HepG2 (cell line): ENCODE results near the gene CCDC85C. TPM values are rescaled to one million over a fixed set of nuclear protein-coding genes. Genes with fewer than 3 reads are reported as not detected.

Experiments used
- ATAC-seq: fragments of 200-7000 bp; cut with Tn5 transposase; 3 replicates; pipeline ENCODE4 v1.9.1; 2020; ENCODE audit warnings: mild to moderate bottlenecking, moderate library complexity
- BruUV-seq: library from RNA; stranded (reverse); fragments of 400-500 nt; replicated peaks from 2 replicates; lab custom pipeline; 2021; lab: Mats Ljungman, UMichigan
- CTCF ChIA-PET: fragments of 300-600 bp; formaldehyde crosslinking; extraction: SDS; loops from one replicate; lab custom pipeline; 2021; ENCODE audit warnings: low total read pairs, inconsistent platforms, low intra/inter-chr PET ratio; lab: Yijun Ruan, JAX
- POLR2A ChIA-PET: fragments of 350-600 bp; sonication (Branson Sonifier 250); formaldehyde crosslinking; loops from one replicate; lab custom pipeline; 2020; ENCODE audit warnings: antibody characterized with exemption, inconsistent platforms; lab: Yijun Ruan, JAX
- DNase-seq: peaks from one replicate; pipeline ENCODE4 v3.0.0-alpha.2; 2015; ENCODE audit warnings: low spot score
- FAIRE-seq: peaks from 3 replicates; lab custom pipeline; 2011; peaks lifted over from hg19 to GRCh38; lab: Jason Lieb, UNC
- H2AFZ ChIP-seq: one replicate; pipeline ENCODE4 v1.6.1; 2011; ENCODE audit warnings: low read length, inconsistent platforms
- H3K27ac ChIP-seq: fragments of 300-600 bp; 3 replicates; pipeline ENCODE4 v1.8.0; 2011; ENCODE audit warnings: mixed run types, mild to moderate bottlenecking, mixed read lengths, low read length, inconsistent platforms; ENCODE audit not compliant: insufficient read depth; ENCODE audit errors: extremely low read length
- H3K27me3 ChIP-seq, 2 experiments: fragments of 200-600 bp in 1 of 2; 2 replicates in 1 of 2; 3 replicates in 1 of 2; pipeline versions ENCODE4 v1.6.0 to v1.8.0; 2011; ENCODE audit warnings: low read length in 2 of 2, mild to moderate bottlenecking in 2 of 2, moderate library complexity in 2 of 2, inconsistent platforms in 1 of 2; ENCODE audit not compliant: insufficient read depth in 2 of 2, control insufficient read depth in 1 of 2
- H3K36me3 ChIP-seq, 2 experiments: fragments of 200-600 bp in 1 of 2; replicated peaks in 1 of 2; 2 replicates in 1 of 2; 3 replicates in 1 of 2; pipeline versions ENCODE4 v1.5.1 to v1.8.0; 2011; ENCODE audit warnings: low read length in 2 of 2, inconsistent platforms in 1 of 2; ENCODE audit not compliant: insufficient read depth in 2 of 2, control insufficient read depth in 1 of 2
- H3K4me1 ChIP-seq: 2 replicates; pipeline ENCODE4 v1.5.1; 2012; ENCODE audit warnings: low read length, inconsistent platforms; ENCODE audit not compliant: insufficient read depth
- H3K4me2 ChIP-seq: 2 replicates; pipeline ENCODE4 v1.6.0; 2011; ENCODE audit warnings: low read depth, low read length, inconsistent platforms
- H3K4me3 ChIP-seq, 3 experiments: fragments of 200-600 bp in 1 of 3; sonication (generic), shearing (Covaris generic) in 1 of 3; replicated peaks in 1 of 3; 2 replicates each; pipeline ENCODE4 v1.5.1; 2011 to 2016; ENCODE audit warnings: low read length in 3 of 3, inconsistent platforms in 2 of 3, low read depth in 2 of 3, mild to moderate bottlenecking in 2 of 3, control low read depth in 1 of 3, mixed read lengths in 1 of 3; ENCODE audit not compliant: insufficient read depth in 1 of 3
- H3K79me2 ChIP-seq: one replicate; pipeline ENCODE4 v1.6.1; 2011; ENCODE audit warnings: low read length, inconsistent platforms; ENCODE audit not compliant: insufficient read depth
- H3K9ac ChIP-seq: 2 replicates; pipeline ENCODE4 v1.6.0; 2011; ENCODE audit warnings: mild to moderate bottlenecking, low read depth, low read length, inconsistent platforms; ENCODE audit not compliant: insufficient read depth
- H3K9me3 ChIP-seq: 2 replicates; pipeline ENCODE4 v1.5.1; 2012; ENCODE audit warnings: mild to moderate bottlenecking, low read length
- H4K20me1 ChIP-seq: 2 replicates; pipeline ENCODE4 v1.6.0; 2011; ENCODE audit warnings: inconsistent platforms, mild to moderate bottlenecking, low read length, moderate library complexity; ENCODE audit not compliant: insufficient read depth
- BCL6 ChIP-seq: IDR thresholded peaks from 2 replicates; pipeline ENCODE4 v1.6.1; 2016; ENCODE audit warnings: missing genetic modification reagents, missing compliant biosample characterization
- E2F1 ChIP-seq: sonication (generic); formaldehyde crosslinking; IDR thresholded peaks from 2 replicates; pipeline ENCODE4 v1.5.0; 2020; ENCODE audit warnings: missing genetic modification reagents
- KDM4B ChIP-seq: sonication (generic); formaldehyde crosslinking; IDR thresholded peaks from 2 replicates; pipeline ENCODE4 v1.4.0; 2020; ENCODE audit warnings: missing genetic modification reagents
- MLXIP ChIP-seq: sonication (generic); formaldehyde crosslinking; IDR thresholded peaks from 2 replicates; pipeline ENCODE4 v1.9.0; 2021; ENCODE audit warnings: missing genetic modification reagents, borderline replicate concordance
- NAIF1 ChIP-seq: sonication (generic); formaldehyde crosslinking; IDR thresholded peaks from 2 replicates; pipeline ENCODE4 v1.5.0; 2020; ENCODE audit warnings: mild to moderate bottlenecking, missing genetic modification reagents, borderline replicate concordance
- NFE2 ChIP-seq: sonication (generic); formaldehyde crosslinking; IDR thresholded peaks from 2 replicates; pipeline ENCODE4 v1.4.0; 2020; ENCODE audit warnings: missing genetic modification reagents
- SIN3B ChIP-seq: fragments of 150-350 bp; IDR thresholded peaks from 2 replicates; pipeline ENCODE4 v1.6.1; 2014; ENCODE audit warnings: low read length
- SSRP1 ChIP-seq: IDR thresholded peaks from 2 replicates; pipeline ENCODE4 v1.6.1; 2016; ENCODE audit warnings: control low read depth
- ZBTB42 ChIP-seq: sonication (generic); formaldehyde crosslinking; IDR thresholded peaks from 2 replicates; pipeline ENCODE4 v1.5.0; 2020; ENCODE audit warnings: mild to moderate bottlenecking, missing genetic modification reagents
- ZFP36L2 ChIP-seq: sonication (generic); formaldehyde crosslinking; IDR thresholded peaks from 2 replicates; pipeline ENCODE4 v1.4.0; 2020; ENCODE audit warnings: missing genetic modification reagents
- ZMYM2 ChIP-seq: sonication (generic); formaldehyde crosslinking; IDR thresholded peaks from 2 replicates; pipeline ENCODE4 v1.8.0; 2022; ENCODE audit warnings: mild to moderate bottlenecking, missing genetic modification reagents
- ZNF354B ChIP-seq: sonication (generic); formaldehyde crosslinking; IDR thresholded peaks from 2 replicates; pipeline ENCODE4 v1.8.0; 2022; ENCODE audit warnings: mild to moderate bottlenecking, missing genetic modification reagents
- ZNF644 ChIP-seq: IDR thresholded peaks from 2 replicates; pipeline ENCODE4 v1.6.1; 2016; ENCODE audit warnings: low read depth
- ZNF747 ChIP-seq: sonication (generic); formaldehyde crosslinking; IDR thresholded peaks from 2 replicates; pipeline ENCODE4 v1.8.1; 2023; ENCODE audit warnings: missing genetic modification reagents, mild to moderate bottlenecking, borderline replicate concordance
- WGBS: methylation state at CpG from one replicate; pipeline ENCODE4 v1.1.6; 2017; ENCODE audit warnings: low lambda C conversion rate; 5-methylcytosine and 5-hydroxymethylcytosine counted together
- in situ Hi-C: cut with HindIII; loops from 2 replicates; pipeline ENCODE4 v1.10.0; 2017; ENCODE audit warnings: low pct_unique_long_range_greater_than_20kb; ENCODE audit not compliant: extremely low pct_ligation_motif_present
- intact Hi-C: fragments of 100-400 bp; cut with micrococcal nuclease; formaldehyde crosslinking; loops from one replicate; pipeline ENCODE4 v1.10.0; 2022; ENCODE audit not compliant: unreplicated experiment
- polyA plus RNA-seq, 8 experiments: library from polyadenylated mRNA; depleted of rRNA in 3 of 8; stranded (reverse) in 7 of 8; unstranded in 1 of 8; fragments of >200 nt; fragmentation: Illumina TruSeq in 4 of 8; extraction: Trizol in 4 of 8; gene quantifications; 2 replicates each; pipeline versions ENCODE4 v1.2.1 to v1.2.3, GENCODE V29; 2011 to 2016; ENCODE audit warnings: low read depth in 4 of 8, missing spikeins in 1 of 8, mixed read lengths in 1 of 8; ENCODE audit not compliant: insufficient read depth in 1 of 8
- total RNA-seq, 5 experiments: library from RNA; depleted of rRNA; stranded (reverse); fragments of >200 nt; fragmentation: Illumina TruSeq; extraction: Trizol; gene quantifications; 2 replicates each; pipeline ENCODE4 v1.2.3, GENCODE V29; 2016; ENCODE audit warnings: low read depth in 1 of 5

Gene CCDC85C
- total and polyA plus RNA-seq, 2 of the 13 experiments (the other 11 are each of a cell fraction or from before 2014, with no cell fraction given) = 18.8 to 43.8 TPM

GRCh38 chr14:99579903-99580571, 24.0 kb downstream of the CCDC85C start:
- Histone ChIP-seq H3K27ac (no peak overlapping the region), H3K27me3 (no peaks in the 10 kb centered on the region; a peak in 1 of 5 replicates), H3K9me3 (no peaks in the 10 kb centered on the region), H3K36me3 (peaks cover 3 to 13% of the 10 kb centered on the region in 2 experiments; a peak in 3 of 5 replicates), H3K79me2 (peaks cover 90% of the 10 kb centered on the region), H3K4me3 (no peak overlapping the region), H3K9ac (no peak overlapping the region), H3K4me2 (no peak overlapping the region), H3K4me1 (peaks cover 62% of the 10 kb centered on the region), H2AFZ (no peak overlapping the region), H4K20me1 (peaks cover 35% of the 10 kb centered on the region)
- WGBS = 87% methylated on average over 11 of the region's 14 CpGs
- ChIA-PET CTCF (no interaction called here), POLR2A (no interaction called here)
- TF ChIP-seq NFE2 (CRISPR knock-in tag) (no peak), BCL6 (CRISPR knock-in tag) (peak; percentile 41), ZFP36L2 (CRISPR knock-in tag) (no peak), SSRP1 (no peak), SIN3B (no peak)
- ATAC-seq (no peak), FAIRE-seq (no peak), DNase-seq (no peak)
- in situ Hi-C loops = no loop called here
- no TSS peak for BruUV-seq
- intact Hi-C loops = no loop called here

- H3K4me1 ChIP-seq = peaks cover 62% of the 10 kb centered on the region
- peaks cover 90% of the 10 kb centered on the region for H3K79me2 ChIP-seq
- H3K27ac ChIP-seq = no peak overlapping the region
- intact Hi-C loops = no loop called here
- no peak overlapping the region for H3K4me3 ChIP-seq
- H3K27me3 ChIP-seq = no peaks in the 10 kb centered on the region; a peak in 1 of 5 replicates
- in situ Hi-C loops = no loop called here
- ATAC-seq (no peak), FAIRE-seq (no peak), DNase-seq (no peak)
- no peak overlapping the region for H3K4me2 ChIP-seq
- no peaks in the 10 kb centered on the region for H3K9me3 ChIP-seq
- ChIA-PET CTCF (no interaction called here), POLR2A (no interaction called here)
- 91% methylated on average over 9 of the region's 11 CpGs for WGBS
- peaks cover 3 to 13% of the 10 kb centered on the region in 2 experiments; a peak in 3 of 5 replicates for H3K36me3 ChIP-seq
- BruUV-seq = no TSS peak
- H3K9ac ChIP-seq = no peak overlapping the region
- peaks cover 38% of the 10 kb centered on the region for H4K20me1 ChIP-seq
- H2AFZ ChIP-seq = no peak overlapping the region
- TF ChIP-seq E2F1 (CRISPR knock-in tag) (no peak), ZNF644 (CRISPR knock-in tag) (no peak), KDM4B (no peak), ZNF354B (CRISPR knock-in tag) (no peak), ZNF747 (no peak), ZMYM2 (no peak), NAIF1 (CRISPR knock-in tag) (no peak), ZBTB42 (no peak), MLXIP (no peak)
Observed at GRCh38 chr14:99579120-99579836, 24.7 kb downstream of the CCDC85C start.
